Natural killer cell (primary cell): Measurements from ENCODE around the gene TMEM87B. TPM values are rescaled to one million over a fixed set of nuclear protein-coding genes. Genes with fewer than 3 reads are reported as not detected.
"Not testable (repeated sequence)": the region's sequence is repeated elsewhere in the genome, so short reads cannot be mapped to it uniquely, and the experiment has no call there.

Experiments used
- ATAC-seq, 3 donors: fragments of 150-1000 bp in 2 of 3; fragments of 200-7000 bp in 1 of 3; cut with Tn5 transposase; 1 replicate in 1 of 3; 2 replicates in 2 of 3; pipeline ENCODE4 v1.10.0; 2021; ENCODE audit warnings: mild to moderate bottlenecking in 2 of 3, moderate library complexity in 2 of 3
- DNase-seq, 2 donors: peaks; one replicate each; pipeline versions ENCODE4 v3.0.0 to v3.0.0-alpha.2; 2013 to 2021; ENCODE audit warnings: mixed read lengths in 1 of 2
- H3K27ac ChIP-seq: one replicate; pipeline ENCODE4 v1.5.1; 2013; ENCODE audit warnings: mild to moderate bottlenecking, low read length
- H3K27me3 ChIP-seq: one replicate; pipeline ENCODE4 v1.6.1; 2013; ENCODE audit warnings: low read length; ENCODE audit not compliant: control insufficient read depth, insufficient read depth
- H3K36me3 ChIP-seq: one replicate; pipeline ENCODE4 v1.6.1; 2013; ENCODE audit warnings: low read length; ENCODE audit not compliant: control insufficient read depth, insufficient read depth
- H3K4me1 ChIP-seq: one replicate; pipeline ENCODE4 v1.6.1; 2013; ENCODE audit warnings: low read length; ENCODE audit not compliant: control insufficient read depth, insufficient read depth
- H3K4me3 ChIP-seq: one replicate; pipeline ENCODE4 v1.5.1; 2013; ENCODE audit warnings: low read length
- H3K9me3 ChIP-seq: one replicate; pipeline ENCODE4 v1.6.1; 2013; ENCODE audit warnings: low read length; ENCODE audit not compliant: control insufficient read depth, insufficient read depth
- H3K27ac Mint-ChIP-seq, 2 donors: one replicate each; pipeline ENCODE4 v1.8.0; 2022; ENCODE audit warnings: mild to moderate bottlenecking in 2 of 2, mixed read lengths in 2 of 2, moderate library complexity in 1 of 2
- H3K27me3 Mint-ChIP-seq, 2 donors: one replicate each; pipeline ENCODE4 v1.8.0; 2022; ENCODE audit warnings: low read depth in 2 of 2, mixed read lengths in 2 of 2
- H3K36me3 Mint-ChIP-seq: one replicate; pipeline ENCODE4 v1.8.0; 2022; ENCODE audit warnings: mixed read lengths
- H3K4me1 Mint-ChIP-seq, 2 donors: one replicate each; pipeline ENCODE4 v1.8.0; 2022; ENCODE audit warnings: mixed read lengths in 2 of 2
- H3K4me3 Mint-ChIP-seq: one replicate; pipeline ENCODE4 v1.8.0; 2022; ENCODE audit warnings: mild to moderate bottlenecking, moderate library complexity, mixed read lengths
- H3K9me3 Mint-ChIP-seq, 2 donors: one replicate each; pipeline ENCODE4 v1.8.0; 2022; ENCODE audit warnings: mixed read lengths in 2 of 2
- WGBS: methylation state at CpG from one replicate; pipeline ENCODE4 v1.1.7; 2013; ENCODE audit warnings: missing lambda C conversion rate; ENCODE audit not compliant: insufficient coverage; 5-methylcytosine and 5-hydroxymethylcytosine counted together
- intact Hi-C: fragments of 100-400 bp; cut with micrococcal nuclease; formaldehyde crosslinking; loops from one replicate; pipeline ENCODE4 v1.14.2; 2022
- total RNA-seq, 4 donors: library from RNA; stranded (reverse); fragments of 120-200 nt in 1 of 4; gene quantifications; one replicate each; pipeline versions ENCODE4 v1.2.3 to v1.2.4, GENCODE V29; 2013 to 2022
- TF ChIP-seq, protein P1 (sequence below): fragments of 200-600 bp; IDR thresholded peaks from one replicate; pipeline ENCODE4 v1.8.0; 2022; ENCODE audit warnings: antibody characterized with exemption

Gene TMEM87B
- total RNA-seq, 3 donors from 2014 or later (not counting 1 experiment from before 2014, with no cell fraction given): 9.6 to 15.7 (median 13.6) TPM

DNA sequence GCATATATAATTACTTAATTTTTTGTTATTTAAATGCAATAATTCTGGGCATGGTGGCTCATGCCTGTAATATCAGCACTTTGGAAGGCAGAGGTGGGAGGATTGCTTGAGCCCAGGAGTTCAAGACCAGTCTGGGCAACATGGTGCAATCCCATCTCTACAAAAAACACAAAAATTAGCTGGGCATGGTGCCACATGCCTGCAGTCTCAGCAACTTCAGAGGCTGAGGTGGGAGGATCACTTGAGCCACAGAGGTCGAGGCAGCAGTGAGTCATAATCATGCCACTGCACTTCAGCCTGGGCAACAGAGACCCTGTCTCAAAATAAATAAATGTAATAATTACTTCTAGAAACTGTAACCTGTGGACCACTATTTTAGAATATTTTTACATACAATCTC, 21.5 kb upstream of the TMEM87B start:
- no peak overlapping the region for H3K4me3 Mint-ChIP-seq
- DNase-seq (no peak), ATAC-seq (no peak)
- peaks cover 6% of the 10 kb centered on the region in 2 donors for H3K4me1 Mint-ChIP-seq
- WGBS: 91% methylated on average over 1 of the region's 1 CpG
- Histone ChIP-seq H3K27ac (no peak overlapping the region), H3K36me3 (no peaks in the 10 kb centered on the region), H3K27me3 (no peaks in the 10 kb centered on the region), H3K4me1 (peaks cover 3% of the 10 kb centered on the region), H3K4me3 (no peak overlapping the region), H3K9me3 (no peaks in the 10 kb centered on the region)
- intact Hi-C loops: no loop called here
- H3K36me3 Mint-ChIP-seq: no peaks in the 10 kb centered on the region
- TF ChIP-seq, protein P1, sequence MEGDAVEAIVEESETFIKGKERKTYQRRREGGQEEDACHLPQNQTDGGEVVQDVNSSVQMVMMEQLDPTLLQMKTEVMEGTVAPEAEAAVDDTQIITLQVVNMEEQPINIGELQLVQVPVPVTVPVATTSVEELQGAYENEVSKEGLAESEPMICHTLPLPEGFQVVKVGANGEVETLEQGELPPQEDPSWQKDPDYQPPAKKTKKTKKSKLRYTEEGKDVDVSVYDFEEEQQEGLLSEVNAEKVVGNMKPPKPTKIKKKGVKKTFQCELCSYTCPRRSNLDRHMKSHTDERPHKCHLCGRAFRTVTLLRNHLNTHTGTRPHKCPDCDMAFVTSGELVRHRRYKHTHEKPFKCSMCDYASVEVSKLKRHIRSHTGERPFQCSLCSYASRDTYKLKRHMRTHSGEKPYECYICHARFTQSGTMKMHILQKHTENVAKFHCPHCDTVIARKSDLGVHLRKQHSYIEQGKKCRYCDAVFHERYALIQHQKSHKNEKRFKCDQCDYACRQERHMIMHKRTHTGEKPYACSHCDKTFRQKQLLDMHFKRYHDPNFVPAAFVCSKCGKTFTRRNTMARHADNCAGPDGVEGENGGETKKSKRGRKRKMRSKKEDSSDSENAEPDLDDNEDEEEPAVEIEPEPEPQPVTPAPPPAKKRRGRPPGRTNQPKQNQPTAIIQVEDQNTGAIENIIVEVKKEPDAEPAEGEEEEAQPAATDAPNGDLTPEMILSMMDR: no peak
- H3K27me3 Mint-ChIP-seq: peaks cover 13 to 18% of the 10 kb centered on the region in 2 donors
- H3K9me3 Mint-ChIP-seq: peaks cover 2 to 3% of the 10 kb centered on the region in 2 donors
- H3K27ac Mint-ChIP-seq: no peak overlapping the region

DNA sequence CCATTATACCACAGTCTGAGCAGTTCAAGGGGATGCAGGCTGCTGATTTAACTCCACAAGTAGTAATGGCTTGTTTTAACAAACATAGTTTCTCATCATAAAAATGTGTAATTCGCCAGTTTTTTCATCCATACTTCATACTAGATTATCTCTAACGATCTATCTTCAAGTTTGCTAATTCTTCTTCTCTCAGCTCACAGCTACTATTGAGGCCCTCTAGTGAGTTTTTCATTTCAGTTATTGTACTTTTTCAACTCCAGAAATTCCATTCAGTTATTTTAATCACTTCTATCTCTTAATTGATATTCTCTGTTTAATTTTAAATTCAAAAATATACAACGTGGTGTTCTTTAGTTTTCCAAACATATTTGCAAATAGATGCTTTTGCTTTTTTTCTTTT, 20.1 kb upstream of the TMEM87B start:
- intact Hi-C loops: no loop called here
- Mint-ChIP-seq H3K4me1 (peaks cover 6% of the 10 kb centered on the region in 2 donors), H3K36me3 (no peaks in the 10 kb centered on the region), H3K27me3 (peaks cover 13 to 18% of the 10 kb centered on the region in 2 donors), H3K9me3 (peaks cover 2 to 3% of the 10 kb centered on the region in 2 donors), H3K4me3 (no peak overlapping the region), H3K27ac (no peak overlapping the region)
- Histone ChIP-seq H3K4me3 (no peak overlapping the region), H3K27me3 (no peaks in the 10 kb centered on the region), H3K27ac (no peak overlapping the region), H3K4me1 (peaks cover 3% of the 10 kb centered on the region), H3K36me3 (no peaks in the 10 kb centered on the region), H3K9me3 (no peaks in the 10 kb centered on the region)
- TF ChIP-seq, protein P1: no peak
- DNase-seq (no peak), ATAC-seq (no peak)
- WGBS: 50% methylated on average over 2 of the region's 3 CpGs

DNA sequence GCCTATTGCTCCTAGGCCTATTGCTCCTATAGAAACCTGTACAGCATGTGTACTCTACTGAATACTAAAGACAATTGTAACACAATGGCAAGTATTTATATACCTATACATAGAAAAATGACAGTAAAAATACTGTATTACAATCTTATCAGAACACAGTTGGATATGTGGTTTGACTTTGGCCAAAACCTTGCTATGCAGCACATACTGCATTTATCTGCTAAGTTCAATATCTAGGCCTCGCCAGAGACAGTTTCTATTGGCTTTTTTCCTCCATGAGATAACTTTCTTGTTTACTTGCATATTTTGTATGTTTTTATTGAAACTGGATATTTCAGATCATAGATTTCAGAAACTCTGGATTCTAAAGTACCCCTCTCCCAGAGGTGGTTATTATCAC, 19.3 kb upstream of the TMEM87B start:
- intact Hi-C loops: no loop called here
- Histone ChIP-seq H3K4me1 (peaks cover 3% of the 10 kb centered on the region), H3K27ac (no peak overlapping the region), H3K27me3 (no peaks in the 10 kb centered on the region), H3K36me3 (no peaks in the 10 kb centered on the region), H3K4me3 (no peak overlapping the region), H3K9me3 (no peaks in the 10 kb centered on the region)
- WGBS: no CpG with 5 or more reads among the region's 1 CpG
- ATAC-seq (no peak), DNase-seq (no peak)
- peaks cover 2 to 3% of the 10 kb centered on the region in 2 donors for H3K9me3 Mint-ChIP-seq
- no peak overlapping the region for H3K27ac Mint-ChIP-seq
- H3K4me3 Mint-ChIP-seq: no peak overlapping the region
- peaks cover 9 to 18% of the 10 kb centered on the region in 2 donors for H3K27me3 Mint-ChIP-seq
- peaks cover 6% of the 10 kb centered on the region in 2 donors for H3K4me1 Mint-ChIP-seq
- no peaks in the 10 kb centered on the region for H3K36me3 Mint-ChIP-seq
- TF ChIP-seq, protein P1: no peak

DNA sequence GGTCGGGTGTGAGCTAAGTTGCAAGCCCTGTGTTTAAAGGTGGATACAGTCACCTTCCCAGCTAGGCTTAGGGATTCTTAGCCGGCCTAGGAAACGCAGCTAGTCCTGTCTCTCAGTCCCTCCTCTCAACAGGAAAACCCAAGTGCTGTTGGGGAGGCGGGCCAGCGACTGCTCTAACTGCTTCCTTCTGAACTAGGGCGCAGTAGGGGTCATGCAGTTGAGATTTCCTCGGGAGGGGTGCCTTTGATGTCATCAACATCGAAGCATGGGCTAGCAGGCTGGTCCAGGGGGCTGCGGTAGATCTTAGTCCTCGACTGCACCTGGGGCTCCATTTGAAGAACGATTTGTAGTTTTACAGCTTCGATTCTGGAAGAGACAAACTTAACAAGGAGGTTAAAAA, 15.5 kb upstream of the TMEM87B start:
- H3K9me3 Mint-ChIP-seq, H3K27me3 Mint-ChIP-seq, H3K4me3 ChIP-seq, H3K4me1 ChIP-seq, H3K4me3 Mint-ChIP-seq, DNase-seq, H3K36me3 Mint-ChIP-seq, intact Hi-C loops, H3K36me3 ChIP-seq, H3K4me1 Mint-ChIP-seq, H3K9me3 ChIP-seq, H3K27ac Mint-ChIP-seq, ATAC-seq, H3K27me3 ChIP-seq, H3K27ac ChIP-seq: not testable (repeated sequence)
- 90% methylated on average over 12 of the region's 12 CpGs for WGBS

DNA sequence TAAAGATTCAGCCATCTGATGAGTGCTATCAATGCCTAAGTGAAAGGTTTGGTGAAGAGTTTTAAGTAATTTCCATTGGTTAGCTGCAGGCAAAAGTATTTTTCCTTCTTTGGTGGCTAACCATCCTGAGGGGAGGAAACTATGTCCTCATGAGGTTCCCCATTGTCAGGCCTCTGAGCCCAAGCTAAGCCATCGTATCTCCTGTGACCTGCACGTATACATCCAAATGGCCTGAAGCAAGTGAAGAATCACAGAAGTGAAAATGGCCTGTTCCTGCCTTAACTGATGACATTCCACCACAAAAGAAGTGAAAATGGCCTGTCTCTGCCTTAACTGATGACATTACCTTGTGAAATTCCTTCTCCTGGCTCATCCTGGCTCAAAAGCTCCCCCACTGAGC, 15.0 kb upstream of the TMEM87B start:
- H3K4me1 Mint-ChIP-seq, H3K4me3 Mint-ChIP-seq, H3K4me1 ChIP-seq, H3K27me3 ChIP-seq, H3K27ac ChIP-seq, H3K9me3 ChIP-seq, H3K9me3 Mint-ChIP-seq, H3K27ac Mint-ChIP-seq, intact Hi-C loops, H3K36me3 ChIP-seq, H3K36me3 Mint-ChIP-seq, ATAC-seq, H3K27me3 Mint-ChIP-seq, DNase-seq, H3K4me3 ChIP-seq: not testable (repeated sequence)
- 96% methylated on average over 2 of the region's 2 CpGs for WGBS

DNA sequence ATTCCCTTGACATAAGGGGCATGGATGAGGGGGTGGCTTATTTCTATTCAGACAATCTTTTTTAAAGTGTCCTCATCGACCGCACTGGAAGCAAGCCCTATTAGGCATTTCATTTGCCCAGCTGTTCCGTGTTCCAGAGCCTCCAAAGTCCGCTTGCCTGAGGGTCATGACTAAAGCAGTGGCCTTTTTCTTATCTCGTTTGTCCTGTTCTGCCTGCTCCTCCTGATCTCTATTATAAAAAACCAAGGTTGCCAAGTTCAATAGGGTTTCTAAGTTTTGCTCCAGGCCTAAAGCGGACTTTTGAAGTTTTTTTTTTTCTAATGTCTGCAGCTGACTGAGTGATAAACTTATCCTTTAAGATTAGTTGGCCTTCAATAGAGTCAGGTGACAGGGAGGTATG, 13.6 kb upstream of the TMEM87B start:
- H3K4me3 Mint-ChIP-seq, H3K4me3 ChIP-seq, H3K27ac ChIP-seq, H3K27me3 Mint-ChIP-seq, H3K27ac Mint-ChIP-seq, H3K9me3 ChIP-seq, H3K36me3 ChIP-seq, DNase-seq, H3K4me1 ChIP-seq, ATAC-seq, H3K36me3 Mint-ChIP-seq, H3K9me3 Mint-ChIP-seq, intact Hi-C loops, H3K4me1 Mint-ChIP-seq, H3K27me3 ChIP-seq: not testable (repeated sequence)
- 92% methylated on average over 5 of the region's 6 CpGs for WGBS
